K562 (cell line): Measurements from ENCODE around the gene COX6B2. TPM values are rescaled to one million over a fixed set of nuclear protein-coding genes. Genes with fewer than 3 reads are reported as not detected.

Experiments
- CTBP1 ChIP-seq: fragments of 450-650 bp; IDR thresholded peaks from 2 replicates; pipeline ENCODE4 v1.6.1; 2016; ENCODE audit warnings: borderline replicate concordance
- EGR1 ChIP-seq: fragments of 450-650 bp; conservative IDR thresholded peaks from 2 replicates; pipeline ENCODE4 v1.6.1; 2017; ENCODE audit warnings: mild to moderate bottlenecking
- EZH2 ChIP-seq: IDR thresholded peaks from 2 replicates; pipeline ENCODE4 v1.6.1; 2012; ENCODE audit warnings: low read depth, mild to moderate bottlenecking, inconsistent platforms, low read length, borderline replicate concordance
- GATAD2A ChIP-seq: fragments of 450-650 bp; IDR thresholded peaks from 2 replicates; pipeline ENCODE4 v1.6.1; 2017
- JUN ChIP-seq, 2 experiments: sonication (generic) in 1 of 2; formaldehyde crosslinking in 1 of 2; IDR thresholded peaks; 2 replicates each; pipeline versions ENCODE4 v1.6.1 to v1.8.0; 2012 to 2022; ENCODE audit warnings: borderline replicate concordance in 2 of 2, mild to moderate bottlenecking in 2 of 2, improper control_type of control experiment in 1 of 2, low read depth in 1 of 2, low read length in 1 of 2, missing genetic modification reagents in 1 of 2
- KDM2B ChIP-seq: fragments of 250-450 bp; sonication (Bioruptor Pico); IDR thresholded peaks from 2 replicates; pipeline ENCODE4 v1.8.0; 2021; ENCODE audit warnings: mild to moderate bottlenecking, moderate library complexity
- LCOR ChIP-seq: sonication (generic); formaldehyde crosslinking; IDR thresholded peaks from 2 replicates; pipeline ENCODE4 v1.8.0; 2022; ENCODE audit warnings: mild to moderate bottlenecking, missing genetic modification reagents
- MEIS2 ChIP-seq: fragments of 450-650 bp; IDR thresholded peaks from 2 replicates; pipeline ENCODE4 v1.6.1; 2014; ENCODE audit warnings: mild to moderate bottlenecking; ENCODE audit not compliant: partially characterized antibody
- MTF1 ChIP-seq: fragments of 250-450 bp; sonication (Bioruptor Pico); IDR thresholded peaks from 2 replicates; pipeline ENCODE4 v1.9.0; 2021; ENCODE audit warnings: moderate library complexity, mild to moderate bottlenecking, inconsistent platforms, borderline replicate concordance
- PHF20 ChIP-seq: fragments of 450-650 bp; IDR thresholded peaks from 2 replicates; pipeline ENCODE4 v1.6.1; 2018; ENCODE audit not compliant: partially characterized antibody
- RBM39 ChIP-seq: fragments of 200-400 bp; formaldehyde crosslinking; optimal IDR thresholded peaks from 2 replicates; pipeline ENCODE3; 2018; ENCODE audit warnings: low read depth, low read length
- ZNF146 ChIP-seq: IDR thresholded peaks from one replicate; pipeline ENCODE4 v1.6.1; 2018; ENCODE audit warnings: missing compliant biosample characterization; ENCODE audit not compliant: unreplicated experiment
- ZNF354B ChIP-seq: fragments of 250-450 bp; sonication (Bioruptor Pico); IDR thresholded peaks from 2 replicates; pipeline ENCODE4 v1.4.0; 2020
- polyA plus RNA-seq, 8 experiments: library from polyadenylated mRNA; depleted of rRNA in 4 of 8; stranded (reverse) in 5 of 8; unstranded in 3 of 8; fragments of >200 nt; fragmentation: Nextera tagmentation in 2 of 8; fragmentation: Illumina TruSeq in 1 of 8; extraction: Ambion mirVana in 2 of 8; extraction: Trizol in 1 of 8; gene quantifications; 2 replicates each; pipeline versions ENCODE4 v1.2.1 to v1.2.3, GENCODE V29; 2011 to 2014; ENCODE audit warnings: inconsistent platforms in 1 of 8, missing spikeins in 1 of 8
- total RNA-seq, 7 experiments: library from RNA; depleted of rRNA in 6 of 7; stranded (reverse); fragments of >200 nt in 6 of 7; fragmentation: Illumina TruSeq in 2 of 7; extraction: Trizol in 2 of 7; gene quantifications; 2 replicates each; pipeline versions ENCODE4 v1.2.1 to v1.2.3, GENCODE V29; 2011 to 2021; ENCODE audit warnings: low replicate concordance in 1 of 7
- TF ChIP-seq, protein P1 (sequence below), 2 experiments: fragments of 450-650 bp in 1 of 2; sonication (generic) in 1 of 2; formaldehyde crosslinking in 1 of 2; IDR thresholded peaks; 2 replicates each; pipeline versions ENCODE4 v1.7.1 to v1.9.0; 2016 to 2022; ENCODE audit warnings: inconsistent platforms in 1 of 2, mild to moderate bottlenecking in 1 of 2, missing genetic modification reagents in 1 of 2
- TF ChIP-seq, protein P2 (sequence below): fragments of 250-450 bp; sonication (Bioruptor Pico); IDR thresholded peaks from 2 replicates; pipeline ENCODE4 v1.8.0; 2022; ENCODE audit warnings: inconsistent platforms
- TF ChIP-seq, protein P3 (sequence below), 2 experiments: fragments of 250-450 bp in 1 of 2; fragments of 450-650 bp in 1 of 2; sonication (Bioruptor Pico) in 1 of 2; IDR thresholded peaks; 2 replicates each; pipeline versions ENCODE4 v1.6.1 to v1.8.0; 2016 to 2021; ENCODE audit warnings: mild to moderate bottlenecking in 2 of 2, moderate library complexity in 2 of 2, missing compliant biosample characterization in 1 of 2, missing genetic modification characterization in 1 of 2

Gene COX6B2
- total and polyA plus RNA-seq, 9 of the 15 experiments (the other 6 are each of a cell fraction or from before 2014, with no cell fraction given), result 0.40 to 2.5 (median 0.83) TPM

DNA sequence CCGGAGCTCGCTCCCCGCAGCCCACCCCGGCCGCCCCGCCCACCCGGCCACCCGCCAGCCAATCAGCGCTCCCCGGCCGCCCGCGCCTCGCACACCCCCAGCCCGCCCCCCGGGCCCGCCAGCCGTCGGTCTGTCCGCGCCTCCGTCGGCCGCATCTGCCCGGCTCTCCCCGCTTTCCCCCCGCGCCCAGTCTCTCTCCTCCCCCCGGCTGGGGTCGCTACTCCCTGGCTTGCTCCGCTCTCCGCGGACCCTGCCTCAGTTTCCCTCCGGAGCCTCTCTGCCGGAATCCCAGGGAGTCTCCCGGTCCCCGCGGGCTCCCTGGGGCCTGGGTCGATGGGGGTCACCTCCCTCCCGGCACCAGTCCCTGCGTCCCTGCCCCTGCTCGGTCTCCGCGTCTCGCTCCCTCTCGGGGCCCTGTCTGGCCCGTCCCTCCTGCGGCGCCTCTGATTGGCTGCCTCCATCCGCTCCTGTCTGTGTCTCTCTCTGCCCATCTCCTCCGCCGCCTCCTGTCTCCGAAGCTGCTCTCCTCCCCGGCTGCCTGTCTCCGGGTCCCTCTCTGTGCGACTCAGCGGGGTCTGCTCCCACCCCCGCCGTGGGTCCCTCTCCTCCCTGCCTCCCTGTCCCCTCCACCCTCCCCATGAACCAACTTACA, 15.3 kb upstream of the COX6B2 start (continued):
- TF ChIP-seq, protein P1, sequence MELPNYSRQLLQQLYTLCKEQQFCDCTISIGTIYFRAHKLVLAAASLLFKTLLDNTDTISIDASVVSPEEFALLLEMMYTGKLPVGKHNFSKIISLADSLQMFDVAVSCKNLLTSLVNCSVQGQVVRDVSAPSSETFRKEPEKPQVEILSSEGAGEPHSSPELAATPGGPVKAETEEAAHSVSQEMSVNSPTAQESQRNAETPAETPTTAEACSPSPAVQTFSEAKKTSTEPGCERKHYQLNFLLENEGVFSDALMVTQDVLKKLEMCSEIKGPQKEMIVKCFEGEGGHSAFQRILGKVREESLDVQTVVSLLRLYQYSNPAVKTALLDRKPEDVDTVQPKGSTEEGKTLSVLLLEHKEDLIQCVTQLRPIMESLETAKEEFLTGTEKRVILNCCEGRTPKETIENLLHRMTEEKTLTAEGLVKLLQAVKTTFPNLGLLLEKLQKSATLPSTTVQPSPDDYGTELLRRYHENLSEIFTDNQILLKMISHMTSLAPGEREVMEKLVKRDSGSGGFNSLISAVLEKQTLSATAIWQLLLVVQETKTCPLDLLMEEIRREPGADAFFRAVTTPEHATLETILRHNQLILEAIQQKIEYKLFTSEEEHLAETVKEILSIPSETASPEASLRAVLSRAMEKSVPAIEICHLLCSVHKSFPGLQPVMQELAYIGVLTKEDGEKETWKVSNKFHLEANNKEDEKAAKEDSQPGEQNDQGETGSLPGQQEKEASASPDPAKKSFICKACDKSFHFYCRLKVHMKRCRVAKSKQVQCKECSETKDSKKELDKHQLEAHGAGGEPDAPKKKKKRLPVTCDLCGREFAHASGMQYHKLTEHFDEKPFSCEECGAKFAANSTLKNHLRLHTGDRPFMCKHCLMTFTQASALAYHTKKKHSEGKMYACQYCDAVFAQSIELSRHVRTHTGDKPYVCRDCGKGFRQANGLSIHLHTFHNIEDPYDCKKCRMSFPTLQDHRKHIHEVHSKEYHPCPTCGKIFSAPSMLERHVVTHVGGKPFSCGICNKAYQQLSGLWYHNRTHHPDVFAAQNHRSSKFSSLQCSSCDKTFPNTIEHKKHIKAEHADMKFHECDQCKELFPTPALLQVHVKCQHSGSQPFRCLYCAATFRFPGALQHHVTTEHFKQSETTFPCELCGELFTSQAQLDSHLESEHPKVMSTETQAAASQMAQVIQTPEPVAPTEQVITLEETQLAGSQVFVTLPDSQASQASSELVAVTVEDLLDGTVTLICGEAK (IDR thresholded peaks at IDR 0.05), result no peak
- TF ChIP-seq, protein P1 (CRISPR knock-in tag; IDR thresholded peaks at IDR 0.05), result no peak
- TF ChIP-seq EZH2 (0 out of 2 replicates have a peak, but pooled peaks have one; percentile 81), GATAD2A (no peak), ZNF354B (CRISPR knock-in tag) (no peak), EGR1 (0 out of 2 replicates have a peak, but pooled peaks have one; percentile 14), MEIS2 (no peak), ZNF146 (CRISPR knock-in tag) (no peak), KDM2B (CRISPR knock-in tag) (no peak), CTBP1 (0 out of 2 replicates have a peak, but pooled peaks have one; percentile 12), LCOR (CRISPR knock-in tag) (no peak), JUN (IDR thresholded peaks at IDR 0.05; ENCODE audit: borderline replicate concordance, low read depth, low read length) (no peak), JUN (CRISPR knock-in tag; IDR thresholded peaks at IDR 0.05; ENCODE audit: borderline replicate concordance) (no peak), MTF1 (CRISPR knock-in tag) (no peak), RBM39 (no peak), PHF20 (no peak)
- TF ChIP-seq, protein P2, sequence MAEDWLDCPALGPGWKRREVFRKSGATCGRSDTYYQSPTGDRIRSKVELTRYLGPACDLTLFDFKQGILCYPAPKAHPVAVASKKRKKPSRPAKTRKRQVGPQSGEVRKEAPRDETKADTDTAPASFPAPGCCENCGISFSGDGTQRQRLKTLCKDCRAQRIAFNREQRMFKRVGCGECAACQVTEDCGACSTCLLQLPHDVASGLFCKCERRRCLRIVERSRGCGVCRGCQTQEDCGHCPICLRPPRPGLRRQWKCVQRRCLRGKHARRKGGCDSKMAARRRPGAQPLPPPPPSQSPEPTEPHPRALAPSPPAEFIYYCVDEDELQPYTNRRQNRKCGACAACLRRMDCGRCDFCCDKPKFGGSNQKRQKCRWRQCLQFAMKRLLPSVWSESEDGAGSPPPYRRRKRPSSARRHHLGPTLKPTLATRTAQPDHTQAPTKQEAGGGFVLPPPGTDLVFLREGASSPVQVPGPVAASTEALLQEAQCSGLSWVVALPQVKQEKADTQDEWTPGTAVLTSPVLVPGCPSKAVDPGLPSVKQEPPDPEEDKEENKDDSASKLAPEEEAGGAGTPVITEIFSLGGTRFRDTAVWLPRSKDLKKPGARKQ, result no peak
- TF ChIP-seq, protein P3, sequence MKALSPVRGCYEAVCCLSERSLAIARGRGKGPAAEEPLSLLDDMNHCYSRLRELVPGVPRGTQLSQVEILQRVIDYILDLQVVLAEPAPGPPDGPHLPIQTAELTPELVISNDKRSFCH (CRISPR knock-in tag; IDR thresholded peaks at IDR 0.05), result no peak
- TF ChIP-seq, protein P3 (tag; IDR thresholded peaks at IDR 0.05), result no peak
